Kidney (tissue), 14 donors: ENCODE measurements around the gene GADD45G. TPM values are rescaled to one million over a fixed set of nuclear protein-coding genes. Genes with fewer than 3 reads are reported as not detected.

Source experiments
- DNase-seq, 5 donors: peaks; one replicate each; pipeline ENCODE4 v3.0.0-alpha.2; 2013 to 2020
- FAIRE-seq: peaks from 2 replicates; lab custom pipeline; 2012; peaks lifted over from hg19 to GRCh38; lab: Jason Lieb, UNC
- H3K27ac ChIP-seq, 2 donors: one replicate each; pipeline ENCODE4 v1.7.0; 2013; ENCODE audit warnings: low read depth in 2 of 2, low read length in 2 of 2, inconsistent platforms in 1 of 2
- H3K27me3 ChIP-seq: one replicate; pipeline ENCODE4 v1.7.1; 2013; ENCODE audit warnings: low read length, inconsistent platforms; ENCODE audit not compliant: control insufficient read depth, insufficient read depth
- H3K36me3 ChIP-seq, 3 donors: one replicate each; pipeline versions ENCODE4 v1.7.0 to v1.7.1; 2013; ENCODE audit warnings: low read length in 3 of 3, control low read depth in 1 of 3, inconsistent platforms in 1 of 3; ENCODE audit not compliant: insufficient read depth in 3 of 3, control insufficient read depth in 2 of 3
- H3K4me1 ChIP-seq, 3 donors: one replicate each; pipeline versions ENCODE4 v1.7.0 to v1.7.1; 2013; ENCODE audit warnings: low read length in 3 of 3, inconsistent platforms in 1 of 3, low read depth in 1 of 3; ENCODE audit not compliant: control insufficient read depth in 2 of 3, insufficient read depth in 2 of 3
- H3K4me3 ChIP-seq, 3 donors: one replicate each; pipeline versions ENCODE4 v1.7.0 to v1.8.1; 2013; ENCODE audit warnings: low read length in 3 of 3, control low read depth in 1 of 3, inconsistent platforms in 1 of 3
- H3K9ac ChIP-seq, 3 donors: one replicate each; pipeline versions ENCODE4 v1.7.0 to v1.7.1; 2013; ENCODE audit warnings: low read length in 3 of 3, control low read depth in 1 of 3, inconsistent platforms in 1 of 3
- H3K9me3 ChIP-seq, 3 donors: one replicate each; pipeline versions ENCODE4 v1.7.0 to v1.7.1; 2013; ENCODE audit warnings: low read length in 3 of 3, control low read depth in 1 of 3, inconsistent platforms in 1 of 3; ENCODE audit not compliant: control insufficient read depth in 2 of 3, insufficient read depth in 1 of 3
- CTCF ChIP-seq: IDR thresholded peaks from 3 replicates; pipeline ENCODE4 v1.5.1; 2012; ENCODE audit warnings: mild to moderate bottlenecking, moderate library complexity, borderline replicate concordance; ENCODE audit not compliant: insufficient read depth; ENCODE audit errors: extremely low read depth
- intact Hi-C: fragments of 100-400 bp; cut with DNase I; formaldehyde crosslinking; loops from one replicate; pipeline ENCODE4 v1.11.1; 2022
- polyA plus RNA-seq: library from polyadenylated mRNA; stranded (reverse); fragments of 350-450 nt; fragmentation: Illumina TruSeq; extraction: RNeasy Lipid Tissue Mini Kit (QIAGEN cat#74804); gene quantifications from one replicate; pipeline ENCODE4 v1.2.3, GENCODE V29; 2014; ENCODE audit warnings: low read depth, low replicate concordance; ENCODE audit not compliant: insufficient read depth
- total RNA-seq: library from RNA; stranded (reverse); fragmentation: NEBNext Ultra II Directional; extraction: Animal tissue kit (Norgen Biotek cat#: 25700); gene quantifications from one replicate; pipeline ENCODE4 v1.2.1, GENCODE V29; 2021
- donor health status: control.
- donor health status: control.
- donor health status: control.
- donor health status: control.
- donor health status: control.
- donor health status: DM: yes; HTN: yes; CAD: no.
- donor health status: Normal renal cell carcinoma (clear cell type).

The GADD45G gene
- total and polyA plus RNA-seq, 2 donors from 2014 or later = 7.3 to 48.4 TPM

GRCh38 chr9:89654025-89654662, 49.3 kb downstream of the GADD45G start:
- Histone ChIP-seq H3K4me3 (no peak overlapping the region), H3K9ac (no peak overlapping the region), H3K9me3 (no peaks in the 10 kb centered on the region), H3K36me3 (no peaks in the 10 kb centered on the region), H3K4me1 (peaks cover 0 to 8% (median 7%) of the 10 kb centered on the region in 3 donors), H3K27ac (no peak overlapping the region), H3K27me3 (no peaks in the 10 kb centered on the region)
- intact Hi-C loops = no loop called here
- DNase-seq = no peak
- TF ChIP-seq CTCF = no peak
- no peak for FAIRE-seq

GRCh38 chr9:89655056-89655989, 50.5 kb downstream of the GADD45G start:
- intact Hi-C loops = no loop called here
- Histone ChIP-seq H3K9ac (no peak overlapping the region), H3K27me3 (no peaks in the 10 kb centered on the region), H3K4me1 (peaks cover 0 to 8% (median 7%) of the 10 kb centered on the region in 3 donors), H3K36me3 (no peaks in the 10 kb centered on the region), H3K4me3 (no peak overlapping the region), H3K27ac (no peak overlapping the region), H3K9me3 (no peaks in the 10 kb centered on the region)
- no peak for TF ChIP-seq CTCF
- no peak for FAIRE-seq
- DNase-seq = peak in 2 of 5 donors; percentile 49 to 64

Other genes with a start within 250 kb of the GADD45G start
- gene SEMA4D, start 106.9 kb upstream of the GADD45G start, total RNA-seq = 147 TPM
- gene SEMA4D, start 106.9 kb upstream of the GADD45G start, polyA plus RNA-seq = 18.9 TPM